GM12872 (cell line): ENCODE results near the gene MYDGF.

Experiments used
- CTCF ChIP-seq: IDR thresholded peaks from 3 replicates; pipeline ENCODE4 v1.5.1; 2011; ENCODE audit warnings: low read depth, mild to moderate bottlenecking, low read length, moderate library complexity; ENCODE audit not compliant: insufficient read depth

Gene MYDGF

DNA sequence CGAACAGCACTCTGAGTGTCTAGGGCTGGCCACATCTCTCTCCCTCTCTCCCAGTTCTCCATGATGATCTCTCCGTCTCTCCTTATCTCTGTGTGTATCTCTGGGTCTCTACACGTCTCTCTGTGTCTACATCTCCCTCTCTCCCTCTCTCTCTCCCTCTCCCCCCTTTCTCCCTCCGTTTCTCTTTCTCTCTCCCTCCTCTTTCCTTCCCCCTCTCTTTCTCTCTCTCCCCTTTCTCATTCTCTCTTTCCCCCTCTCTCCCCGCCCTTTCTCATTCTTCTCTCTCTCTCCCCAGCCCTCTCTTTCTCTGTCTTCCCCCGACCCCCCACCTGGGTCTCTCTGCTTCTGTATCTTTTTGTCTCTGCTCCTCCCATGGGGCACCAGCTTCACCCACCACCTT, 52.1 kb downstream of the MYDGF start:
- no peak for TF ChIP-seq CTCF

DNA sequence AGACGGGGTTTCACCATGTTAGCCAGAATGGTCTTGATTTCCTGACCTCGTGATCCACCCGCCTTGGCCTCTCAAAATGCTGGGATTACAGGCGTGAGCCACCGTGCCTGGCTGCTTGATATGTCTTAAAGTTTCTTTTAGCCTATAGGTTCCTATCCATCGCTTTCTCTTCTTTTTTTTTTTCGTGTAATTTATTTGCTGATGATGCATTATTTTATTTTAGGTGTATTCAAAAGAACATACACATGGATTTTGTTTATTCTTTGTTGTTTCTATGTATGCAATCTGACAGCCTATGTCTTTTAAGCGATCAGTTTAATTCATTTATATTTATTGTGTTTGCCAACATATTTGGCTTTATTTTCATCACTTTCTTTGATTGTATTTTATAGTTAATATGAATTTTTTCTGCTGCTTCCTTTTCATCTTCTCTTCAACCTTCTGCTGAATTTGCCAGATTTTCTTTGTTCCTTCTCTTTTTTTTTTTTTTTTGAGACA, 56.8 kb downstream of the MYDGF start:
- TF ChIP-seq CTCF: no peak

GRCh38 chr19:4609878-4610511, 60.1 kb downstream of the MYDGF start:
- no peak for TF ChIP-seq CTCF
